Fibroblast of pulmonary artery (primary cell): ENCODE measurements around the gene SMAD3.

Experiments used
- DNase-seq: peaks from one replicate; pipeline ENCODE4 v3.0.0-alpha.2; 2010; ENCODE audit warnings: low read depth
- H3K4me3 ChIP-seq: replicated peaks from 2 replicates; pipeline ENCODE4 v1.5.1; 2011; ENCODE audit warnings: low read depth, mild to moderate bottlenecking, control low read depth, low read length, moderate library complexity
- CTCF ChIP-seq: IDR thresholded peaks from 2 replicates; pipeline ENCODE4 v1.5.1; 2011; ENCODE audit warnings: mild to moderate bottlenecking, control low read depth, low read length, inconsistent platforms; ENCODE audit errors: missing control alignments

Gene SMAD3

GRCh38 chr15:67219288-67219687, 153.9 kb downstream of the SMAD3 start:
- DNase-seq: no peak
- no peak for TF ChIP-seq CTCF

GRCh38 chr15:67224889-67225288, 159.5 kb downstream of the SMAD3 start:
- no peak overlapping the region for H3K4me3 ChIP-seq
- no peak for DNase-seq
- no peak for TF ChIP-seq CTCF

More at GRCh38 chr15:67219288-67219687, 153.9 kb downstream of the SMAD3 start:
- no peak overlapping the region for H3K4me3 ChIP-seq

- no peak for TF ChIP-seq CTCF
- H3K4me3 ChIP-seq: no peak overlapping the region
- peak; percentile 73 for DNase-seq
These were observed 159.9 kb downstream of the SMAD3 start for GRCh38 chr15:67225336-67225735.

- no peak for DNase-seq
- TF ChIP-seq CTCF: no peak
- H3K4me3 ChIP-seq: no peak overlapping the region
These were observed 162.0 kb downstream of the SMAD3 start for GRCh38 chr15:67227431-67227830.

- no peak for DNase-seq
- H3K4me3 ChIP-seq: no peak overlapping the region
- no peak for TF ChIP-seq CTCF
These were observed 162.4 kb downstream of the SMAD3 start for GRCh38 chr15:67227846-67228245.

GRCh38 chr15:67228286-67228685, 162.9 kb downstream of the SMAD3 start:
- no peak for TF ChIP-seq CTCF
- DNase-seq: no peak
- H3K4me3 ChIP-seq: no peak overlapping the region

GRCh38 chr15:67230504-67230903, 165.1 kb downstream of the SMAD3 start:
- no peak for DNase-seq
- no peak overlapping the region for H3K4me3 ChIP-seq
- no peak for TF ChIP-seq CTCF
